SK-N-SH (cell line): ENCODE measurements around the gene ITGA6. TPM values are rescaled to one million over a fixed set of nuclear protein-coding genes. Genes with fewer than 3 reads are reported as not detected.

Experiments
- CTCF ChIA-PET: fragments of 300-600, 350-600 bp; formaldehyde crosslinking; extraction: SDS; loops from one replicate; lab custom pipeline; 2021; lab: Yijun Ruan, JAX
- POLR2A ChIA-PET: fragments of 350-600 bp; sonication (Branson Sonifier 250); formaldehyde crosslinking; extraction: SDS; loops from one replicate; lab custom pipeline; 2020; ENCODE audit warnings: antibody characterized with exemption, inconsistent platforms; lab: Yijun Ruan, JAX
- DNase-seq: peaks from one replicate; pipeline ENCODE4 v3.0.0; 2012
- H2AFZ ChIP-seq: fragments of 200-600 bp; sonication (generic); 2 replicates; pipeline ENCODE4 v1.8.1; 2016; ENCODE audit warnings: antibody characterized with exemption, mild to moderate bottlenecking, low read depth
- H3F3A ChIP-seq: fragments of 200-600 bp; sonication (generic); replicated peaks from 2 replicates; pipeline ENCODE3; 2016; ENCODE audit warnings: antibody characterized with exemption, mild to moderate bottlenecking; ENCODE audit not compliant: insufficient read depth
- H3K27ac ChIP-seq, 2 experiments: fragments of 200-500 bp in 1 of 2; fragments of 200-600 bp in 1 of 2; sonication (Bioruptor generic) in 1 of 2; sonication (generic), shearing (Covaris generic) in 1 of 2; 2 replicates each; pipeline versions ENCODE4 v1.5.1 to v1.6.1; 2014 to 2016; ENCODE audit warnings: low read depth in 2 of 2, inconsistent platforms in 1 of 2, low read length in 1 of 2, mild to moderate bottlenecking in 1 of 2, mixed read lengths in 1 of 2
- H3K27me3 ChIP-seq: fragments of 200-600 bp; sonication (generic), shearing (Covaris generic); 2 replicates; pipeline ENCODE4 v1.6.1; 2016; ENCODE audit warnings: mixed run types; ENCODE audit not compliant: insufficient read depth
- H3K36me3 ChIP-seq, 2 experiments: fragments of 200-500 bp in 1 of 2; fragments of 200-600 bp in 1 of 2; sonication (Bioruptor generic) in 1 of 2; sonication (generic) in 1 of 2; replicated peaks in 1 of 2; 2 replicates each; pipeline versions ENCODE3 to v1.5.1; 2014 to 2016; ENCODE audit warnings: low read length in 1 of 2, mild to moderate bottlenecking in 1 of 2; ENCODE audit not compliant: insufficient read depth in 2 of 2, control insufficient read depth in 1 of 2
- H3K4me1 ChIP-seq, 2 experiments: fragments of 200-500 bp in 1 of 2; fragments of 200-600 bp in 1 of 2; sonication (Bioruptor generic) in 1 of 2; sonication (generic), shearing (Covaris generic) in 1 of 2; 2 replicates each; pipeline versions ENCODE4 v1.5.1 to v1.6.1; 2014 to 2016; ENCODE audit warnings: low read depth in 1 of 2, low read length in 1 of 2, mixed run types in 1 of 2; ENCODE audit not compliant: insufficient read depth in 2 of 2, control insufficient read depth in 1 of 2
- H3K4me2 ChIP-seq: fragments of 200-600 bp; sonication (generic), shearing (Covaris generic); 2 replicates; pipeline ENCODE4 v1.6.1; 2017; ENCODE audit warnings: mixed run types
- H3K4me3 ChIP-seq, 2 experiments: fragments of 200-500 bp in 1 of 2; fragments of 200-600 bp in 1 of 2; sonication (Bioruptor generic) in 1 of 2; sonication (generic), shearing (Covaris generic) in 1 of 2; 2 replicates each; pipeline versions ENCODE4 v1.5.1 to v1.8.1; 2014 to 2016; ENCODE audit warnings: low read depth in 2 of 2, inconsistent platforms in 1 of 2, low read length in 1 of 2, mild to moderate bottlenecking in 1 of 2, mixed read lengths in 1 of 2, moderate library complexity in 1 of 2
- H3K79me2 ChIP-seq: fragments of 200-600 bp; sonication (generic); 2 replicates; pipeline ENCODE4 v1.8.1; 2017; ENCODE audit warnings: mild to moderate bottlenecking; ENCODE audit not compliant: insufficient read depth
- H3K9ac ChIP-seq: fragments of 200-600 bp; sonication (generic); 2 replicates; pipeline ENCODE4 v1.6.1; 2017; ENCODE audit warnings: mixed run types
- H3K9me2 ChIP-seq: fragments of 200-600 bp; sonication (generic); 2 replicates; pipeline ENCODE4 v1.6.1; 2017; ENCODE audit warnings: mixed run types
- H3K9me3 ChIP-seq: fragments of 200-600 bp; sonication (generic); 2 replicates; pipeline ENCODE4 v1.6.1; 2017; ENCODE audit warnings: mixed run types, mild to moderate bottlenecking, moderate library complexity
- H4K20me1 ChIP-seq: fragments of 200-600 bp; sonication (generic); 2 replicates; pipeline ENCODE4 v1.6.1; 2017; ENCODE audit warnings: mild to moderate bottlenecking, mixed run types; ENCODE audit not compliant: insufficient read depth
- CHD2 ChIP-seq: fragments of 150-350 bp; IDR thresholded peaks from 2 replicates; pipeline ENCODE4 v1.6.1; 2018; ENCODE audit warnings: low read length; ENCODE audit not compliant: partially characterized antibody
- ELF1 ChIP-seq: IDR thresholded peaks from 2 replicates; pipeline ENCODE4 v1.4.0; 2012
- EZH2phosphoT487 ChIP-seq: fragments of 200-600 bp; sonication (generic); IDR thresholded peaks from 2 replicates; pipeline ENCODE4 v1.6.1; 2017; ENCODE audit warnings: low read depth, mixed run types, mild to moderate bottlenecking, antibody characterized with exemption, moderate library complexity, borderline replicate concordance
- FOXM1 ChIP-seq: IDR thresholded peaks from 2 replicates; pipeline ENCODE4 v1.4.0; 2012; ENCODE audit warnings: low read depth, mild to moderate bottlenecking
- MEF2A ChIP-seq: IDR thresholded peaks from 2 replicates; pipeline ENCODE4 v1.4.0; 2012; ENCODE audit warnings: low read depth, borderline replicate concordance
- MXI1 ChIP-seq: IDR thresholded peaks from 2 replicates; pipeline ENCODE4 v1.6.1; 2012; ENCODE audit warnings: mild to moderate bottlenecking, low read depth, low read length, improper control_type of control experiment
- NFIC ChIP-seq: IDR thresholded peaks from 2 replicates; pipeline ENCODE4 v1.4.0; 2012; ENCODE audit warnings: borderline replicate concordance
- NRF1 ChIP-seq: IDR thresholded peaks from 2 replicates; pipeline ENCODE4 v1.6.1; 2012; ENCODE audit warnings: low read depth, mild to moderate bottlenecking, low read length
- RAD21 ChIP-seq: IDR thresholded peaks from 2 replicates; pipeline ENCODE4 v1.6.1; 2012; ENCODE audit warnings: mild to moderate bottlenecking, low read length
- RFX5 ChIP-seq: IDR thresholded peaks from 2 replicates; pipeline ENCODE4 v1.6.1; 2012; ENCODE audit warnings: mild to moderate bottlenecking, improper control_type of control experiment, low read length
- SIN3A ChIP-seq: IDR thresholded peaks from 2 replicates; pipeline ENCODE4 v1.6.1; 2012; ENCODE audit warnings: low read depth, mild to moderate bottlenecking, low read length, moderate library complexity, borderline replicate concordance
- YY1 ChIP-seq: IDR thresholded peaks from 2 replicates; pipeline ENCODE4 v1.4.0; 2012; ENCODE audit warnings: low read depth, mild to moderate bottlenecking
- WGBS: methylation state at CpG from one replicate; pipeline ENCODE4 v1.1.6; 2017; ENCODE audit warnings: low lambda C conversion rate; 5-methylcytosine and 5-hydroxymethylcytosine counted together
- polyA plus RNA-seq, 3 experiments: library from polyadenylated mRNA; depleted of rRNA; stranded (reverse); fragments of >200 nt; gene quantifications; 2 replicates each; pipeline ENCODE4 v1.2.3, GENCODE V29; 2012
- TF ChIP-seq, protein P1 (sequence below): IDR thresholded peaks from 2 replicates; pipeline ENCODE4 v1.6.1; 2012; ENCODE audit warnings: mild to moderate bottlenecking, low read depth, low read length, moderate library complexity
- TF ChIP-seq, protein P2 (sequence below): IDR thresholded peaks from 2 replicates; pipeline ENCODE4 v1.4.0; 2012; ENCODE audit warnings: low read depth, borderline replicate concordance
- TF ChIP-seq, protein P3 (sequence below): fragments of 200-600 bp; sonication (generic); IDR thresholded peaks from 2 replicates; pipeline ENCODE4 v1.6.1; 2017; ENCODE audit warnings: antibody characterized with exemption, mild to moderate bottlenecking, moderate library complexity
- TF ChIP-seq, protein P4 (sequence below): fragments of 150-350 bp; IDR thresholded peaks from 2 replicates; pipeline ENCODE4 v1.6.1; 2016; ENCODE audit warnings: mild to moderate bottlenecking, low read depth, low read length
- TF ChIP-seq, protein P5 (sequence below): fragments of 150-350 bp; IDR thresholded peaks from 2 replicates; pipeline ENCODE4 v1.6.1; 2017; ENCODE audit warnings: antibody characterized with exemption, low read length, low read depth, borderline replicate concordance

ITGA6 gene
- polyA plus RNA-seq, 1 of the 3 experiments (the other 2 are of a cell fraction), result 26.0 TPM

DNA sequence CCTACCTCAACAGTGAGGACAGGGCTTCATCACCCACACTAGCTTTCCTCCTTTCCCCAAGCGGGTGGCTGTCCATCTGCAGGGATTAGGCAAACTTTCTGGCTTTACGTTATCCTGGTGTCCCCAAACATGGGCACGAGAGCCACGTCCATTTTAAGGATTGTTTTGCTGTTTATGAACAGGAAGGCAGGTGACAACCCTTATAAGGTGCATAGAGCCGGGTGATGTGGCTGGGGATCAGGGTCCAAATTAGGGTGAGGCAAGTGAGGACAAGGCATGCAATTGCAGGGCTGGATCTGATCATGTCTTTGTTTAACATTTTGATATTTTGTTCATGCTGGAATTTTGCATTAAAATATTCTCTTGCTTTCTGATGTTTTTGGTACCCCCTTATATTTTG lies 27.6 kb upstream of the ITGA6 start (continued):
- TF ChIP-seq, protein P1, sequence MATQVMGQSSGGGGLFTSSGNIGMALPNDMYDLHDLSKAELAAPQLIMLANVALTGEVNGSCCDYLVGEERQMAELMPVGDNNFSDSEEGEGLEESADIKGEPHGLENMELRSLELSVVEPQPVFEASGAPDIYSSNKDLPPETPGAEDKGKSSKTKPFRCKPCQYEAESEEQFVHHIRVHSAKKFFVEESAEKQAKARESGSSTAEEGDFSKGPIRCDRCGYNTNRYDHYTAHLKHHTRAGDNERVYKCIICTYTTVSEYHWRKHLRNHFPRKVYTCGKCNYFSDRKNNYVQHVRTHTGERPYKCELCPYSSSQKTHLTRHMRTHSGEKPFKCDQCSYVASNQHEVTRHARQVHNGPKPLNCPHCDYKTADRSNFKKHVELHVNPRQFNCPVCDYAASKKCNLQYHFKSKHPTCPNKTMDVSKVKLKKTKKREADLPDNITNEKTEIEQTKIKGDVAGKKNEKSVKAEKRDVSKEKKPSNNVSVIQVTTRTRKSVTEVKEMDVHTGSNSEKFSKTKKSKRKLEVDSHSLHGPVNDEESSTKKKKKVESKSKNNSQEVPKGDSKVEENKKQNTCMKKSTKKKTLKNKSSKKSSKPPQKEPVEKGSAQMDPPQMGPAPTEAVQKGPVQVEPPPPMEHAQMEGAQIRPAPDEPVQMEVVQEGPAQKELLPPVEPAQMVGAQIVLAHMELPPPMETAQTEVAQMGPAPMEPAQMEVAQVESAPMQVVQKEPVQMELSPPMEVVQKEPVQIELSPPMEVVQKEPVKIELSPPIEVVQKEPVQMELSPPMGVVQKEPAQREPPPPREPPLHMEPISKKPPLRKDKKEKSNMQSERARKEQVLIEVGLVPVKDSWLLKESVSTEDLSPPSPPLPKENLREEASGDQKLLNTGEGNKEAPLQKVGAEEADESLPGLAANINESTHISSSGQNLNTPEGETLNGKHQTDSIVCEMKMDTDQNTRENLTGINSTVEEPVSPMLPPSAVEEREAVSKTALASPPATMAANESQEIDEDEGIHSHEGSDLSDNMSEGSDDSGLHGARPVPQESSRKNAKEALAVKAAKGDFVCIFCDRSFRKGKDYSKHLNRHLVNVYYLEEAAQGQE, result no peak
- TF ChIP-seq, protein P2, sequence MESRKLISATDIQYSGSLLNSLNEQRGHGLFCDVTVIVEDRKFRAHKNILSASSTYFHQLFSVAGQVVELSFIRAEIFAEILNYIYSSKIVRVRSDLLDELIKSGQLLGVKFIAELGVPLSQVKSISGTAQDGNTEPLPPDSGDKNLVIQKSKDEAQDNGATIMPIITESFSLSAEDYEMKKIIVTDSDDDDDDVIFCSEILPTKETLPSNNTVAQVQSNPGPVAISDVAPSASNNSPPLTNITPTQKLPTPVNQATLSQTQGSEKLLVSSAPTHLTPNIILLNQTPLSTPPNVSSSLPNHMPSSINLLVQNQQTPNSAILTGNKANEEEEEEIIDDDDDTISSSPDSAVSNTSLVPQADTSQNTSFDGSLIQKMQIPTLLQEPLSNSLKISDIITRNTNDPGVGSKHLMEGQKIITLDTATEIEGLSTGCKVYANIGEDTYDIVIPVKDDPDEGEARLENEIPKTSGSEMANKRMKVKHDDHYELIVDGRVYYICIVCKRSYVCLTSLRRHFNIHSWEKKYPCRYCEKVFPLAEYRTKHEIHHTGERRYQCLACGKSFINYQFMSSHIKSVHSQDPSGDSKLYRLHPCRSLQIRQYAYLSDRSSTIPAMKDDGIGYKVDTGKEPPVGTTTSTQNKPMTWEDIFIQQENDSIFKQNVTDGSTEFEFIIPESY, result no peak
- TF ChIP-seq CHD2 (no peak), FOXM1 (no peak), SIN3A (no peak)
- TF ChIP-seq, protein P3, sequence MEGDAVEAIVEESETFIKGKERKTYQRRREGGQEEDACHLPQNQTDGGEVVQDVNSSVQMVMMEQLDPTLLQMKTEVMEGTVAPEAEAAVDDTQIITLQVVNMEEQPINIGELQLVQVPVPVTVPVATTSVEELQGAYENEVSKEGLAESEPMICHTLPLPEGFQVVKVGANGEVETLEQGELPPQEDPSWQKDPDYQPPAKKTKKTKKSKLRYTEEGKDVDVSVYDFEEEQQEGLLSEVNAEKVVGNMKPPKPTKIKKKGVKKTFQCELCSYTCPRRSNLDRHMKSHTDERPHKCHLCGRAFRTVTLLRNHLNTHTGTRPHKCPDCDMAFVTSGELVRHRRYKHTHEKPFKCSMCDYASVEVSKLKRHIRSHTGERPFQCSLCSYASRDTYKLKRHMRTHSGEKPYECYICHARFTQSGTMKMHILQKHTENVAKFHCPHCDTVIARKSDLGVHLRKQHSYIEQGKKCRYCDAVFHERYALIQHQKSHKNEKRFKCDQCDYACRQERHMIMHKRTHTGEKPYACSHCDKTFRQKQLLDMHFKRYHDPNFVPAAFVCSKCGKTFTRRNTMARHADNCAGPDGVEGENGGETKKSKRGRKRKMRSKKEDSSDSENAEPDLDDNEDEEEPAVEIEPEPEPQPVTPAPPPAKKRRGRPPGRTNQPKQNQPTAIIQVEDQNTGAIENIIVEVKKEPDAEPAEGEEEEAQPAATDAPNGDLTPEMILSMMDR, result no peak
- TF ChIP-seq, protein P4, sequence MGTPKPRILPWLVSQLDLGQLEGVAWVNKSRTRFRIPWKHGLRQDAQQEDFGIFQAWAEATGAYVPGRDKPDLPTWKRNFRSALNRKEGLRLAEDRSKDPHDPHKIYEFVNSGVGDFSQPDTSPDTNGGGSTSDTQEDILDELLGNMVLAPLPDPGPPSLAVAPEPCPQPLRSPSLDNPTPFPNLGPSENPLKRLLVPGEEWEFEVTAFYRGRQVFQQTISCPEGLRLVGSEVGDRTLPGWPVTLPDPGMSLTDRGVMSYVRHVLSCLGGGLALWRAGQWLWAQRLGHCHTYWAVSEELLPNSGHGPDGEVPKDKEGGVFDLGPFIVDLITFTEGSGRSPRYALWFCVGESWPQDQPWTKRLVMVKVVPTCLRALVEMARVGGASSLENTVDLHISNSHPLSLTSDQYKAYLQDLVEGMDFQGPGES, result no peak
- TF ChIP-seq, all 33 proteins: peak for 0

DNA sequence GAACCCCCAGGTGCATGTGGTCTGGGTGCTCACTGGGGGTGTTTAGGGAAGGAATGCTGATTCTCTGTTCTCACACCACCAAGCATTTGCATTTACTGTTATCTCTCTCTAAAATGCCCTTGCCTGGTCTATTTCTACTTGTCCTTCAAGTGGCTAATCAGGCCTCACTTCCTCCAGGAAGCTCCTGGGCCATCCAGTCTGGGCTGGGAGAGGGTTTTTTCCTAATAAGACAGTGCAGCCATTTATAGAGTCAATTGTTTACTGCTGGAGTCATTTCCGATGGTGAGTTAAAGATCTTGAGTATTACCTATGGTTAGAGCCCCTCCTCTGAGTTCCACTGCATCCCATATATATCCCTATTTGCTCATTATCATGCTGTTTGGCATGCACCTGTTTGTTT lies 25.2 kb upstream of the ITGA6 start:
- H3K9me3 ChIP-seq, result no peaks in the 10 kb centered on the region
- TF ChIP-seq EZH2phosphoT487 (no peak), YY1 (no peak), NRF1 (no peak), MEF2A (no peak), SIN3A (no peak), NFIC (no peak), ELF1 (no peak), RAD21 (no peak), RFX5 (no peak), MXI1 (no peak)
- TF ChIP-seq, protein P5, sequence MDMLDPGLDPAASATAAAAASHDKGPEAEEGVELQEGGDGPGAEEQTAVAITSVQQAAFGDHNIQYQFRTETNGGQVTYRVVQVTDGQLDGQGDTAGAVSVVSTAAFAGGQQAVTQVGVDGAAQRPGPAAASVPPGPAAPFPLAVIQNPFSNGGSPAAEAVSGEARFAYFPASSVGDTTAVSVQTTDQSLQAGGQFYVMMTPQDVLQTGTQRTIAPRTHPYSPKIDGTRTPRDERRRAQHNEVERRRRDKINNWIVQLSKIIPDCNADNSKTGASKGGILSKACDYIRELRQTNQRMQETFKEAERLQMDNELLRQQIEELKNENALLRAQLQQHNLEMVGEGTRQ, result no peak
- ChIA-PET CTCF (no interaction called here), POLR2A (no interaction called here)
- no peak overlapping the region for H3K4me3 ChIP-seq
- no peaks in the 10 kb centered on the region for H3K27me3 ChIP-seq
- DNase-seq, result no peak
- no peaks in the 10 kb centered on the region; a peak in 1 of 4 replicates for H3K4me1 ChIP-seq
- no peak overlapping the region for H3K4me2 ChIP-seq
- H3K36me3 ChIP-seq, result no peaks in the 10 kb centered on the region
- no peak overlapping the region for H2AFZ ChIP-seq
- H4K20me1 ChIP-seq, result no peaks in the 10 kb centered on the region
- H3K9ac ChIP-seq, result no peak overlapping the region
- 83% methylated on average over 1 of the region's 1 CpG for WGBS
- H3K79me2 ChIP-seq, result no peaks in the 10 kb centered on the region
- H3K9me2 ChIP-seq, result no peaks in the 10 kb centered on the region
- peaks cover 19% of the 10 kb centered on the region for H3F3A ChIP-seq
- no peak overlapping the region for H3K27ac ChIP-seq
